Spinal cord (tissue), 10 donors: Measurements from ENCODE around the gene XK. TPM values are rescaled to one million over a fixed set of nuclear protein-coding genes. Genes with fewer than 3 reads are reported as not detected.
A peak's percentile ranks its signal among the peaks of the same experiment; 100 is the strongest.

Source experiments
- DNase-seq, 6 donors: peaks; one replicate each; pipeline versions ENCODE4 v3.0.0 to v3.0.0-alpha.2; 2013 to 2015; ENCODE audit warnings: low spot score in 6 of 6, low read depth in 4 of 6
- H3K27ac ChIP-seq: one replicate; pipeline ENCODE4 v1.5.1; 2013; ENCODE audit warnings: low read depth, low read length, control low read depth
- H3K27me3 ChIP-seq: one replicate; pipeline ENCODE4 v1.6.1; 2013; ENCODE audit warnings: low read length; ENCODE audit not compliant: control insufficient read depth, insufficient read depth
- H3K36me3 ChIP-seq: one replicate; pipeline ENCODE4 v1.6.1; 2013; ENCODE audit warnings: low read length; ENCODE audit not compliant: control insufficient read depth, insufficient read depth
- H3K4me1 ChIP-seq: one replicate; pipeline ENCODE4 v1.6.1; 2013; ENCODE audit warnings: low read length; ENCODE audit not compliant: control insufficient read depth, insufficient read depth
- H3K4me3 ChIP-seq: one replicate; pipeline ENCODE4 v1.5.1; 2013; ENCODE audit warnings: low read depth, low read length, control low read depth
- H3K9me3 ChIP-seq: one replicate; pipeline ENCODE4 v1.6.1; 2013; ENCODE audit warnings: low read length; ENCODE audit not compliant: control insufficient read depth, insufficient read depth
- WGBS: methylation state at CpG from one replicate; pipeline ENCODE4 v1.1.5; 2013; ENCODE audit warnings: missing lambda C conversion rate; ENCODE audit not compliant: insufficient coverage; 5-methylcytosine and 5-hydroxymethylcytosine counted together
- polyA plus RNA-seq, 2 donors: library from polyadenylated mRNA; unstranded; fragments of 120-200 nt; gene quantifications; one replicate each; pipeline ENCODE4 v1.2.1, GENCODE V29; 2013; ENCODE audit not compliant: insufficient read length in 2 of 2
- total RNA-seq, 2 donors: library from RNA; depleted of rRNA in 1 of 2; stranded (reverse); fragments of 120-200 nt in 1 of 2; fragments of >200 nt in 1 of 2; gene quantifications; one replicate each; pipeline versions ENCODE4 v1.2.3 to v1.2.4, GENCODE V29; 2013 to 2014
- donor health status: healthy.

Gene XK
- total and polyA plus RNA-seq, 4 donors: 2.6 to 16.1 (median 5.4) TPM

DNA sequence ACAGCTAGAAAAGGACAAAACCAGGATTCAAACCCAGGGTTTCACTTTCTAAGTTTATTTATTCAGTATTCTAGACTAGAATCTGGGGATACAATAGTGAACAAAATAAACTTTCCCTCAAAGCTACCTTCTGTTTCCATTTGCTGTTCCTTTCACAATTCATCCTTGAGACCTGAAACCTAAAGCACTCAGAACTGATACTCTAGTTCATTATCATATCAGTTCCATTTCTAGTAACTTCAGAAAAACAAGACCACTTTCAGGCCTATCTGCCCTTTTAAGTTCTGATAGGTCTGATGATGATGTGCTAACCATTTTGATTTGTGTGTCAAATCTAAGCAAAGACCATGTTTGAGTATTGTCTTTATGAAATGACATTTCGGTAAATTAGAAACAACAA, 7.8 kb upstream of the XK start:
- no peak for DNase-seq
- no CpG with 5 or more reads among the region's 1 CpG for WGBS
- no peak overlapping the region for H3K4me3 ChIP-seq
- peaks cover 9% of the 10 kb centered on the region for H3K27me3 ChIP-seq
- no peaks in the 10 kb centered on the region for H3K36me3 ChIP-seq
- no peak overlapping the region for H3K27ac ChIP-seq
- H3K4me1 ChIP-seq: no peaks in the 10 kb centered on the region
- no peaks in the 10 kb centered on the region for H3K9me3 ChIP-seq

DNA sequence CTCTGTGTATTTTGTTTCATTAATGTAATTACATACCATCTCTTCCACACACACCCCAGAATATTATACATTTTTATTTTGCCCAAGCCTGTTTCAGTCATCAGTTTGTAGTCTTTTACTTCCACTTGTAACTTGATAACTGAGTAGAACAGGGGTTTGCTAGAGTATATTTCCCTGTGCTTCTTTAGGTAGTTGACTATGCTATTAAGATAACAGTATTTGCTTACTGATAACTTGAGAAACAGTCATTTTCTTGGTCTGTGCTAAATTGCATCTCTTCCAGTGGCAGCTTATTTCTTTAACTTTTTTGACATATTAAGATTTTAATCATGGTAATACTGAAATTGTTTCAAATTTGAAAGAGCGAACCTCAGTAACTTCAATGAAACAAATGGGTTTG, 7.0 kb upstream of the XK start:
- H3K9me3 ChIP-seq: no peaks in the 10 kb centered on the region
- WGBS: no CpG with 5 or more reads among the region's 1 CpG
- H3K4me3 ChIP-seq: no peak overlapping the region
- no peak for DNase-seq
- no peak overlapping the region for H3K27ac ChIP-seq
- no peaks in the 10 kb centered on the region for H3K36me3 ChIP-seq
- H3K4me1 ChIP-seq: no peaks in the 10 kb centered on the region
- H3K27me3 ChIP-seq: peaks cover 9% of the 10 kb centered on the region

DNA sequence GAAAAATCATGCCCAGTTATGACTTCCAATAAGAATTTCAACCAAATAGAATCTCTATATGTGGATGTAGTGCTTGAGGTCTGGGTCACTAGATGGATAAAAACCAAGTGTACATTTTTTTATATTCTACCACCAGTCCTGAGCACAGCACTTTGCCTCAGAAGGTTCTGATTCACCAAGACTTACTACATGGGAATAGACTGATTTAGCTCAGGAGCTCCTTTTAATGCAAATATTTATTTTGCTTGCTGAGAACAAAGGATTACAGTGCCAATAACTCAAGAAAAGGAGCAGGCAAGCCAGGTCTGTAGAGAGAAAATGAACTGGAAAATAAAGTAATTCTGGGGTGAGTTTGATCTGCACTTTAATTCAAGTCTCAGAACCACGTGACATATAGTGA, 6.4 kb upstream of the XK start:
- WGBS: no CpG with 5 or more reads among the region's 1 CpG
- Histone ChIP-seq H3K9me3 (no peaks in the 10 kb centered on the region), H3K4me1 (no peaks in the 10 kb centered on the region), H3K4me3 (no peak overlapping the region), H3K27ac (no peak overlapping the region), H3K27me3 (peaks cover 9% of the 10 kb centered on the region), H3K36me3 (no peaks in the 10 kb centered on the region)
- DNase-seq: no peak

DNA sequence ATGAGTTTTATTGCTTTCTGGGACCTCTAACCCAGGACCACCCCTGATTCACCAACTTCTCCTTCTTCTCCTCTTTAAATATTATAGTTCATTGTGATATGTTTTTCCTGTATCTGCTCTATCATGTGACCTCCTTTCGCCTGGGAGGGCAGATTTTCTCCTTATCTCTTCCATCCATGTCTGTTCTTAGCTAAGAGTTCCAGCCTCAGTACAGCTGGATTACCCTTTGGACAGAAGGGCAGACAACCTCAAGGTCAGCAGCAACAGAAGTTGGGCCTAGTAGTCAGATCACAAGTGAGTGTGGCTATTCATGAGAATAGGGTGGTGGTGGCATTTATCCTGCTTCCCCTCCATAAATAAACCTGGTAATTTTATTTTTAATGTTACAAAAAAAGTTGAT, 5.7 kb upstream of the XK start:
- no CpG with 5 or more reads among the region's 1 CpG for WGBS
- Histone ChIP-seq H3K4me3 (no peak overlapping the region), H3K27ac (no peak overlapping the region), H3K36me3 (no peaks in the 10 kb centered on the region), H3K27me3 (peaks cover 9% of the 10 kb centered on the region), H3K9me3 (no peaks in the 10 kb centered on the region), H3K4me1 (no peaks in the 10 kb centered on the region)
- no peak for DNase-seq

DNA sequence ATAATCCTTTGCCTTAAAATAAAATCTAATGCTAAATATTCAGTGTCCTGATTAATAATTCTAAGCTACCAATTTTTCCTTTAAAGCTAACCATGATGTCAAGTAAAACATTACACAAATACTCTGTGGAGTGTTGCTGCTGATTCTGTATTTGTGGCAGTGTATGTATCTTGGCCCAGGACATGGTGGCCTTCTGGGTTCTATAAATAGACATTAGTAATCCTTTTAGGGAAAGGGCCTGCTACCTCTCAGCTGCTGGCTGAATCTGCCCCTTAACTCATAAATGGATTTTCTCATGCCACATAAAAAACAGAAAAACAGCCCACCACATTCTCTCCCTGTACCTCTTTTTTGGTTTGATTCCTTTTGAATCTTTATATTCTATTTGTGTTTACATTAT, 1.2 kb upstream of the XK start:
- H3K9me3 ChIP-seq: no peaks in the 10 kb centered on the region
- peaks cover 9% of the 10 kb centered on the region for H3K27me3 ChIP-seq
- no peaks in the 10 kb centered on the region for H3K36me3 ChIP-seq
- no peak for DNase-seq
- H3K4me1 ChIP-seq: peaks cover 5% of the 10 kb centered on the region
- H3K27ac ChIP-seq: no peak overlapping the region
- no peak overlapping the region for H3K4me3 ChIP-seq

DNA sequence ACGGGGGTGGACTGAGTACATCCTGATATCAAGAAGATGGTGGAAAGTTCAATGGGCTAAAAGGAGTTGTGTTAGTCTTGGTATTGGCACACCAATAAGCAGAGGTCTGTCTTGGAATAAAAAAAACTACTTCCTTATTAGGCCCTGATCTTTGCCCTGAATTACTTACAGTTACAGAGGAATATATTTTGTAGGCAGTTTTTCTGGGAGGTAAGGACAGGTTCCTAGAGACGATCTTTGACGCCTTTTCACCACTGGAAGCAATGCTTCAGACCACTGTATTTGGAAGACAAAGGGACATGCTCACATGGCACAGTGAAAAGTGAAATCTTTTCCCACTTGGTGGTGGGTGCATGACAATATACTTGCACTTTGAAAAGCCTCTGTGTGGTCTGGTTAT, 618 bp upstream of the XK start:
- no peaks in the 10 kb centered on the region for H3K9me3 ChIP-seq
- 58% methylated on average over 2 of the region's 3 CpGs for WGBS
- peaks cover 5% of the 10 kb centered on the region for H3K4me1 ChIP-seq
- no peaks in the 10 kb centered on the region for H3K36me3 ChIP-seq
- DNase-seq: no peak
- H3K27me3 ChIP-seq: peaks cover 5% of the 10 kb centered on the region
- H3K27ac ChIP-seq: no peak overlapping the region
- no peak overlapping the region for H3K4me3 ChIP-seq

DNA sequence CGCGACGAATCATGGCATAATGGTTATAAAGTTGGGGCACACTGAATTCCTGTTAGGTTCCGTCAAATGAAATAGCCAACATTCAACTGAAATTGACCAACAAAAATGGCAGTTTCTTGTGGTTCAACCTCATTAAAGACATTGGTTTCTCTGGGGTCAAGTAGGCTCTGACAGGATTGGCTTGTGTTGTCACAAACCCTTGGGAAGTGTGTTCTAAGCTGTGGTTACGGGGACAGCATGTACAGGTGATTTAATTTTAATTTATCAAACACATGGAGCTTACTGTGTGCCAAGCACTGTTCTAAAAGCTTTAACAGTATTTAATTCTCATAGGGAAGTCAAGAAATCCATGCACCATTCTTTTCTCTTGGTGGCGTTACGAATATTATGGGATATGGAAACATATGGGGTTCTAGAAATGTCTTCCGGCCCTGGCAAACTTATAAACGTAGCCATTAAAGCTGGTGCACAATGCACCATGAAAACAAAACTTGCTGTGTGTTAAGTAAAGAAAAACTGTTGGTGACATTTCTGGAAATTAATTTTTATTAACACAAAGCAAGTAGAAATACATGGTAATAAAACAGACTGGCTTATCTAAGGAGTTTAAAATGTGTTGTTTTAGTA, 891 bp downstream of the XK start:
- Histone ChIP-seq H3K4me1 (peaks cover 5% of the 10 kb centered on the region), H3K36me3 (no peaks in the 10 kb centered on the region), H3K27me3 (peaks cover 5% of the 10 kb centered on the region), H3K9me3 (no peaks in the 10 kb centered on the region), H3K27ac (no peak overlapping the region), H3K4me3 (peak overlapping the region; percentile 22)
- WGBS: 50% methylated on average over 4 of the region's 9 CpGs
- DNase-seq: peak in 1 of 6 donors; percentile 4

DNA sequence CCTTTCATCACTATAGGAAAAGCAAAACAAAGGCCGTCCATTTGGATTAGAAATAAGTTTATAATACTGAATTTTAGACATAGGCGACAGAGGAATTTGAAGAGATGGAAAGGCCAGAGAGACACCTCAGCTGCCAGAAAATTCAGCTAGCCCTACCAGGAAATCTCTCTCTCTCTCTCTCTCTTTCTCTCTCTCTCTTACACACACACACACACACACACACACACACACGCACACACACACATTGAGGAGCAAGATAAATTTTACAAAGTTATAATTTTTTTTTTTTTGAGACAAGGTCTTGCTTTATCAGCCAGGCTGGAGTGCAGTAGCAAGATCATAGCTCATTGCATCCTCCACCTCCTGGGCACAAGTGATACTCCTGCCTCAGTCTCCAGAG, 1.4 kb downstream of the XK start:
- Histone ChIP-seq H3K9me3 (no peaks in the 10 kb centered on the region), H3K27me3 (peaks cover 5% of the 10 kb centered on the region), H3K4me3 (no peak overlapping the region), H3K4me1 (peaks cover 5% of the 10 kb centered on the region), H3K36me3 (no peaks in the 10 kb centered on the region), H3K27ac (no peak overlapping the region)
- WGBS: no CpG with 5 or more reads among the region's 3 CpGs
- no peak for DNase-seq

DNA sequence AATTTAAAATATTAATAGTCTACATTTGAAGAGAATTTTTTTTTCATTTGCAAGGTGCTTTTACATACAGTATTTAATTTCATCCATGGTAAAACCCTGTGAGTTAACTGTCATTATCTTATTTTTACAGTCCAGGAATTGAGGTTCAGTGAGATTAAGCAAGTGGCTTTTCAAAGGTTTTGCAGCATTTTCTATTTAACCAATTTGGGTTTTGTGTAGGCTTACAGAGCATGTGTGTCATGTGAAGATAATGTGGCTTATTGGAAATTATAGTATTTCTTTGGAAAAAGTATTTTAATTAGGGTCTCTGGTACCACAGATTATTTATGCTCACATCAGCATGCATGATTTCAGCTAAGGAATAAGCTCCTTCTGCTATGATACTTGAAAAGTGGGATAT, 4.5 kb downstream of the XK start:
- Histone ChIP-seq H3K27me3 (peaks cover 5% of the 10 kb centered on the region), H3K36me3 (no peaks in the 10 kb centered on the region), H3K4me3 (no peak overlapping the region), H3K4me1 (peaks cover 5% of the 10 kb centered on the region), H3K9me3 (no peaks in the 10 kb centered on the region), H3K27ac (no peak overlapping the region)
- no peak for DNase-seq

DNA sequence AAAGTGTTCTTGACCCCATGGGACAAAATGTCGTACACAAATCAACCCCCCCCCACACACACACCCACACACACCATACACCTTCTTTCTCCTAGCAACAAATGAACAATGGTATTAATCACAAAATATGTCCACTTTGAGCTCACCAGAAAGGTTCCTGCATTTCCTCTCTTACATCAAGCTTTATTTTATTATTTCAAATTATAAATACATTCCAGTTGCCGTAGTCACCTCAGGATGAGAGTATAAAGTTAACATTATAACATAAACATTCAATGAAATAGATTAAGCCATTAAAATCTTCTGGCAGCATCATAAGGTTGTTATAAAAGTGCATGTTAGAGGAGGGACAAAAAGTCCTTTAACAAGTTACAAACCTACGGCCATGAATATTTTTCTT, 7.3 kb downstream of the XK start:
- 20% methylated on average over 1 of the region's 3 CpGs for WGBS

More for the DNA sequence above, 7.3 kb downstream of the XK start:
- H3K9me3 ChIP-seq: no peaks in the 10 kb centered on the region
- no peaks in the 10 kb centered on the region for H3K36me3 ChIP-seq
- H3K4me1 ChIP-seq: no peaks in the 10 kb centered on the region
- DNase-seq: no peak
- H3K27me3 ChIP-seq: no peaks in the 10 kb centered on the region
- no peak overlapping the region for H3K4me3 ChIP-seq
- no peak overlapping the region for H3K27ac ChIP-seq
